Transverse colon (tissue), 3 donors: ENCODE measurements around the gene QKI.

ENCODE experiments used
- EP300 ChIP-seq: sonication (generic); formaldehyde crosslinking; IDR thresholded peaks from one replicate; pipeline ENCODE4 v1.6.1; 2017; ENCODE audit warnings: antibody characterized with exemption, low read depth
- TF ChIP-seq, protein P1 (sequence below), 5 experiments: fragments of 200-600 bp in 3 of 5; fragments of 450-650 bp in 2 of 5; sonication (generic) in 3 of 5; IDR thresholded peaks; 1 replicate in 2 of 5; 2 replicates in 3 of 5; pipeline ENCODE4 v1.5.1; 2016 to 2017; ENCODE audit warnings: antibody characterized with exemption in 5 of 5, inconsistent platforms in 3 of 5, mild to moderate bottlenecking in 2 of 5, moderate library complexity in 1 of 5

DNA sequence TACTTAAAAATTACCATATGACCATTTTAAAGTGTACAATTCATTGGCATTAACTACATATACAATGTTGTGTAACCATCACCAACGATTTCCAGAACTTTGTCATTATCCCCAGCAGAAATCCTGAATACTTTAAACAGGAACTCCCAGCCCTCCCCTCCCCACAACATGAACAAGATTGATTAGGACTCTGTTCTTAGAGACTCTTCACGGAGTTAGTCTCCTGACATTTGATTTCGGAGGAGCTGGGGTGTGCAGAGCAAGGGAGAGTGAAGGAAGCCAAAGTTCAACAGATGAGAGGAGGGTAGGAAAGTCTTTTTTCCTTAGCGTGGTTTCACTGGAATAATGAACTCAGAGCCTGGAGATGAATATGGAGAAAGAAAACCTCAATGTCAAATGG is 17.2 kb upstream of the QKI start:
- no peak for TF ChIP-seq EP300
- TF ChIP-seq, protein P1, sequence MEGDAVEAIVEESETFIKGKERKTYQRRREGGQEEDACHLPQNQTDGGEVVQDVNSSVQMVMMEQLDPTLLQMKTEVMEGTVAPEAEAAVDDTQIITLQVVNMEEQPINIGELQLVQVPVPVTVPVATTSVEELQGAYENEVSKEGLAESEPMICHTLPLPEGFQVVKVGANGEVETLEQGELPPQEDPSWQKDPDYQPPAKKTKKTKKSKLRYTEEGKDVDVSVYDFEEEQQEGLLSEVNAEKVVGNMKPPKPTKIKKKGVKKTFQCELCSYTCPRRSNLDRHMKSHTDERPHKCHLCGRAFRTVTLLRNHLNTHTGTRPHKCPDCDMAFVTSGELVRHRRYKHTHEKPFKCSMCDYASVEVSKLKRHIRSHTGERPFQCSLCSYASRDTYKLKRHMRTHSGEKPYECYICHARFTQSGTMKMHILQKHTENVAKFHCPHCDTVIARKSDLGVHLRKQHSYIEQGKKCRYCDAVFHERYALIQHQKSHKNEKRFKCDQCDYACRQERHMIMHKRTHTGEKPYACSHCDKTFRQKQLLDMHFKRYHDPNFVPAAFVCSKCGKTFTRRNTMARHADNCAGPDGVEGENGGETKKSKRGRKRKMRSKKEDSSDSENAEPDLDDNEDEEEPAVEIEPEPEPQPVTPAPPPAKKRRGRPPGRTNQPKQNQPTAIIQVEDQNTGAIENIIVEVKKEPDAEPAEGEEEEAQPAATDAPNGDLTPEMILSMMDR (IDR thresholded peaks at IDR 0.05), result no peak
